ENCODE results near the gene MYO1B.

Gene MYO1B

DNA sequence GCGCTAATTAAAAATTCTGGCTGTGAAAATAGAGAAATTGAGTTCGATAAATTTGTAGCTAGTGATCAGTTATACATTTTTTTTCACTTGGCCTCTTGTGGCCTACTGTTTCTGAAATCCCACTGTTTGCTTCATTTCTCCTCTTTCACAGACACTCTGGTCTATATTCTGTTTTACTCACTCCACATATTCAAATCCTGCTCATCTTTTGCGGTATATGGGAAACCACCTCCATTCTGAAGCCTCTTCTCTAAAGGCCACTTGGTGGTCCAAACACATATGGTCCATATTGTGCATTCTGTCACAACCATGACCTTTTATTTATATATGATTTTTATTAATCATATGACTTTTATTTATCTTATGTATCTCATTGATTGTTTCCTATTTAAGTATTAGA is 67.0 kb downstream of the MYO1B start:
- TF ChIP-seq, protein P1, sequence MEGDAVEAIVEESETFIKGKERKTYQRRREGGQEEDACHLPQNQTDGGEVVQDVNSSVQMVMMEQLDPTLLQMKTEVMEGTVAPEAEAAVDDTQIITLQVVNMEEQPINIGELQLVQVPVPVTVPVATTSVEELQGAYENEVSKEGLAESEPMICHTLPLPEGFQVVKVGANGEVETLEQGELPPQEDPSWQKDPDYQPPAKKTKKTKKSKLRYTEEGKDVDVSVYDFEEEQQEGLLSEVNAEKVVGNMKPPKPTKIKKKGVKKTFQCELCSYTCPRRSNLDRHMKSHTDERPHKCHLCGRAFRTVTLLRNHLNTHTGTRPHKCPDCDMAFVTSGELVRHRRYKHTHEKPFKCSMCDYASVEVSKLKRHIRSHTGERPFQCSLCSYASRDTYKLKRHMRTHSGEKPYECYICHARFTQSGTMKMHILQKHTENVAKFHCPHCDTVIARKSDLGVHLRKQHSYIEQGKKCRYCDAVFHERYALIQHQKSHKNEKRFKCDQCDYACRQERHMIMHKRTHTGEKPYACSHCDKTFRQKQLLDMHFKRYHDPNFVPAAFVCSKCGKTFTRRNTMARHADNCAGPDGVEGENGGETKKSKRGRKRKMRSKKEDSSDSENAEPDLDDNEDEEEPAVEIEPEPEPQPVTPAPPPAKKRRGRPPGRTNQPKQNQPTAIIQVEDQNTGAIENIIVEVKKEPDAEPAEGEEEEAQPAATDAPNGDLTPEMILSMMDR (IDR thresholded peaks at IDR 0.05; ENCODE audit: borderline replicate concordance, control extremely low read depth, extremely low read depth, insufficient read depth, missing control alignments), result no peak
- no peak for DNase-seq (ENCODE audit: low spot score)
- in situ Hi-C loops (cut with MboI; ENCODE audit: low sequenced_read_pairs, unreplicated experiment), result no loop called here

DNA sequence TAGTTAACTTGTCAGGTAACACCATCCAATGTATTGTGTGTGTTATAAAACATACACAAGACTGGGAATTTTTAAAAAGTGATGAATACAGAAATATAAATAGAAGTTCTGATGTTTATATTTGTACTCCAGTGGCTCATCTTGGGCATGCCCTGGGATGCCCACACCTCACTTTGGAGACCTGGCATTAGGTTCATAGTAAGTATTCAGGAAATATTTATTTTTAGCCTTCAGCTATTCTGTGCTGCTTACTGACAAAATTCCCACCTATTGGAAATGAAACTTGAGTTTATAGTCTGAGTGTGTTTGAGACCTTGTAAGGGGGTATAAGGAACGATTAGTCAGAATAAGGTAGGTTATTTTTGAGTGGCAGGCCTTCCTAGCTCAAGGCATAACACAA is 67.5 kb downstream of the MYO1B start:
- TF ChIP-seq, protein P1 (IDR thresholded peaks at IDR 0.05; ENCODE audit: borderline replicate concordance, control extremely low read depth, extremely low read depth, insufficient read depth, missing control alignments), result no peak
- no peak for DNase-seq (ENCODE audit: low spot score)
- in situ Hi-C loops (cut with MboI; ENCODE audit: low sequenced_read_pairs, unreplicated experiment), result no loop called here

DNA sequence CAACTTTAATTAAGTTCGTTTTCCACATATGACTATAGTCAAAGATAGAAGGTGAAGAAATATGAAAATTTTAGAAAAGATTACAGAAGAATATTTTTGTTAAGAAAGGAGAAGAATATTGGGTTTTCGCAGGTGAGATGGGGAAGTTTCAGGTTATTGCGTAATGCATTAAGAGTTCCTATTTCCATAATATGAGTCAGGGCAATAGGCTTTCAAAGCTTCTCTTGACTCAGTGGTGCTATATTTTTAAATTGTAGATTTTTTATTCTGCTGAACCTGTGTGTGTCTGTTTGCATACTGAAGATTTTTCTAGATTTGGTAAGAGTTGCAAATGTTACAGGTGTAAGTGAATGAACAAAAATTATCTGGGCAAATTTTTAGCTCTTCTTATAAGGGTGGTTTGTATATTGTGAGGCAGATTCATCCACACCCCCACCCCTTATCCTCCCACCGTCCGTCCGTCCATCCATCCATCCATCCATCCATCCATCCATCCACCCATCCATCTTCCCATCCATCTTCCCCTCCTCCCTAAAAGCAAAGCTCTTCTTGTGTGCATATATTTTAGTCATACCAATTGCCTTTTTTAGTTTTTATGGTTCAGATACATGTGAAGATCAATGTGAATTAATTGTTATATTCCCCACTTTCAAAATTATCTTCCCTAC is 69.6 kb downstream of the MYO1B start:
- TF ChIP-seq, protein P1 (IDR thresholded peaks at IDR 0.05; ENCODE audit: borderline replicate concordance, control extremely low read depth, extremely low read depth, insufficient read depth, missing control alignments), result no peak
- in situ Hi-C loops (cut with MboI; ENCODE audit: low sequenced_read_pairs, unreplicated experiment), result no loop called here
- no peak for DNase-seq (ENCODE audit: low spot score)

DNA sequence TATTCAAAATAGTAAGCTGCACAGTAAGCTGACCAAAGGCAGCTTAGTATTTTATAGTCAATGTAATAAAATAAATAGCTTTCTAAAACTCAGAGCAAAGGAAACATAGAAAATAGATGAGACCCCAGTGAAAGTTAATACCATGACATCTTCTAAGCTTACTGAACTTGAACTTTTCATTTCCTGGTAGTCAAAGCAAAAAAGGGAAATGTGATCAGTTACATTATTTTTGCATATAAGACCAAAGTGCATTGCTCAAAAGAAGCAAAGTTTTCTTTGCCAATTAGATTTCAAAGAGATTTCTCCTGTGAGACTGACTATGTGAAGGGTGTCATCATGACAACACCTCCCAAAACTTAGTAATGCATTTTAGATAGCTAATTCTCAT is 70.2 kb downstream of the MYO1B start:
- TF ChIP-seq, protein P1 (IDR thresholded peaks at IDR 0.05; ENCODE audit: borderline replicate concordance, control extremely low read depth, extremely low read depth, insufficient read depth, missing control alignments), result no peak
- in situ Hi-C loops (cut with MboI; ENCODE audit: low sequenced_read_pairs, unreplicated experiment), result no loop called here
- DNase-seq (ENCODE audit: low spot score), result no peak

DNA sequence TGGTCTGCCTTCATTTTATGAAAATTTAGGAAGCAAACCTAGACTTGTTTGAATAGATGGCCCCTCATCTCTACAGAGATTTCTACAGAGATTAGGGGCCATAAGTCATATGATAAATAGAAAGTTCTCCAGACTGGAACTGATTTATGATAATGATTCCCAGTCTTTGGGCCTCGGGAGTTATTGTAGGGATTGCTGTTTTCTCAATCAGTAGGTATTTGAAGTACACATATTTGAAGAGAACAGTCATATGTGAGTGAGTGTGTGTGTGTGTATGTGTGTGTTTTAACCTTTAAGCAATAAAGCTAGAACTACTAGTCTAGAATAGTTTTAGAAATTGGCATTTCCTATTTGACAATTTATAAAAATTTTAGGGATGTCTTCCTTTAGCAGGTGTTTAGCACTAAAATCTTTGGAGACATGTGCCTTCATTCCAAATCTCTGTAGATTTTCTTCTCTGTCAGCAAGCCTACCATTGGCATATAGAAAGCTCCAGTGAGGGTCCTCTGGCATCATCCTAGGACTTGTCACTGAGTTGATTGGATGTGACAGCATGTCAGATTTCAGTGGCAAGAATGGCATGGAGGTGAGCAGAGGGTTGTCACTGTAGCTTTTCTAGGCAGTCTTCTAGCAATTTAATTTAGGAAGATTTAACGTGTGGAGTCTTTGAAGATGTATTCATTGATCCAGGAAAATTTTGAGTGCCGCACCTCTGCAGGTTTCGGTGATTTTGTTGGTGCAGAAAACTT is 71.2 kb downstream of the MYO1B start:
- DNase-seq (ENCODE audit: low spot score), result no peak
- TF ChIP-seq, protein P1 (IDR thresholded peaks at IDR 0.05; ENCODE audit: borderline replicate concordance, control extremely low read depth, extremely low read depth, insufficient read depth, missing control alignments), result no peak
- in situ Hi-C loops (cut with MboI; ENCODE audit: low sequenced_read_pairs, unreplicated experiment), result no loop called here

DNA sequence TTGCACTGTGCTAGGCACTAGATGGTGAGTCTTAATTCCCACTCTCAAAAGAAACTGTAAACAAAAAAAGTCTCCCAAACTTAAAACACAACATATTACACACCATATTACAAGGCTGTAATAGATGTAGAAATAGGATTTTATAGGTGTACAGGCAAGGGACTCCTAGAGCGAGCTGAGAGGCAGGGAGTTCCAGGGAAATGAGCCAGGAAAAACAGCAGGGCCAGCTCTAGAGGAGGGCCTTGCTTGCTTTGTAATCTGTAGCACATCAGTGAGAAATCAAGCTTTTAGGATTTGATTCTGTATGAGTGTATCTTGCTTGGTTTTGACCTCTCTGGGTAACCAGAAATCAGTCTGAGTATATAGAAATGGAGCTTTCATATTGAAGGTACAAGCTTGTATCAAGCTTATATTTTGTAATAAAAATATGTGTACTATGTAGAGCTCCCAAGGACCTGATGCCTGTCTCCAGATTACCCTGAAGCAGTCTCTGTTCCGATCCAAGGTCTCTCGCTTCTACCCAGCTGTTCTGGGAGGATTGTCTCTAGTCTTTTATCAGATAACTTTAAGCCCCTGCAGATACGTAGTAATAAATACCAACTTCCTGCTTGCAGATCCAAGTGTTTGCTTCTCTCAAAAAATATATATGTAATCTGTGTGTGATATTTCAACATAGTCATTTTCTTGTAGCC is 73.0 kb downstream of the MYO1B start:
- TF ChIP-seq, protein P1 (IDR thresholded peaks at IDR 0.05; ENCODE audit: borderline replicate concordance, control extremely low read depth, extremely low read depth, insufficient read depth, missing control alignments), result no peak
- in situ Hi-C loops (cut with MboI; ENCODE audit: low sequenced_read_pairs, unreplicated experiment), result no loop called here
- DNase-seq (ENCODE audit: low spot score), result no peak
